ENCODE results near the gene LTBP3.

Gene LTBP3

DNA sequence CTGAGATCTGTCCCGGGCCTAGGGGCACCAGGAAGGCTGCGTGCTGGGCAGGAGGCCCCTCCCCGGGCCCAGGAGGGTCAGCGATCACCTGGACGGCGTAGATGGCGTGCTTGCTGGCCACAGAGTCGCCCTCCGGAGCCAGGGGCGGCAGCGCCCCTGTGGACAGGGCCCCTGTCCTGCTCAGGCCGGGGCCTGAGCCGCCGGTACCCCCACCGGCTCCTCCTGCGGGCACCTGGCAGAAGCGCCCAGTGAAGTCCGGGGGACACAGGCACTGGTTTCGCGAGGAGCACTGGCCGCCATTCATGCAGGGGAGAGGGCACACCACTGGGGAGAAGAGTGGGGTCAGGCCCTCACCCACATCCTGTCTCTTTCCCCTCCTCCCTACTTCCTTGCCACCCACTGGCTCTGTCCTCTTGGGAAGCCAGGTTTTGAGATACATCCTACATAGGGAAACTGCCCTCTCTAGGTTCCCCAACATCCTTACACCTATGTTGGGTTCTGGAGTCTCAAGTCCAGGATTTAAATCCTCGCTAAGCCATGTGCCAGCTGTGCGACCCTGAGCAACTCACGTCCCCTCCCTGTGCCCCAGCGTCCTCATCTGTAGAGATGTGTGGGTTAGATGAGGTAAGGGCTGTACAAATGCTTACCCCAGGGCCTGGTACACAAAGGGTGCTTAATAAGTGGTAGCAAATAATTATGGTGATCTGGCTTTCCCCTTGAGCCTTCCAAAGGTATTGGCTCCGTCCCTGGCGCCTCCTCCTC is 3.9 kb downstream of the LTBP3 start:
- no peak overlapping the region for H3K27ac ChIP-seq (ENCODE audit: low read depth in 2 of 2, low read length in 2 of 2)
- peaks cover 0 to 3% of the 10 kb centered on the region in 2 donors for H3K36me3 ChIP-seq (ENCODE audit: control insufficient read depth in 2 of 2, insufficient read depth in 2 of 2, low read length in 2 of 2)
- H3K4me1 ChIP-seq (ENCODE audit: control insufficient read depth in 2 of 2, insufficient read depth in 2 of 2, low read length in 2 of 2) = peaks cover 31 to 37% of the 10 kb centered on the region in 2 donors
- no peak overlapping the region for H3K4me3 ChIP-seq (ENCODE audit: low read length in 2 of 2)
- H3K27me3 ChIP-seq (ENCODE audit: control insufficient read depth in 2 of 2, insufficient read depth in 2 of 2, low read length in 2 of 2) = no peaks in the 10 kb centered on the region
- no peak overlapping the region for H3K9ac ChIP-seq (ENCODE audit: low read depth in 1 of 2, low read length in 2 of 2)
- H3K9me3 ChIP-seq (ENCODE audit: control insufficient read depth in 2 of 2, low read length in 2 of 2) = no peaks in the 10 kb centered on the region

DNA sequence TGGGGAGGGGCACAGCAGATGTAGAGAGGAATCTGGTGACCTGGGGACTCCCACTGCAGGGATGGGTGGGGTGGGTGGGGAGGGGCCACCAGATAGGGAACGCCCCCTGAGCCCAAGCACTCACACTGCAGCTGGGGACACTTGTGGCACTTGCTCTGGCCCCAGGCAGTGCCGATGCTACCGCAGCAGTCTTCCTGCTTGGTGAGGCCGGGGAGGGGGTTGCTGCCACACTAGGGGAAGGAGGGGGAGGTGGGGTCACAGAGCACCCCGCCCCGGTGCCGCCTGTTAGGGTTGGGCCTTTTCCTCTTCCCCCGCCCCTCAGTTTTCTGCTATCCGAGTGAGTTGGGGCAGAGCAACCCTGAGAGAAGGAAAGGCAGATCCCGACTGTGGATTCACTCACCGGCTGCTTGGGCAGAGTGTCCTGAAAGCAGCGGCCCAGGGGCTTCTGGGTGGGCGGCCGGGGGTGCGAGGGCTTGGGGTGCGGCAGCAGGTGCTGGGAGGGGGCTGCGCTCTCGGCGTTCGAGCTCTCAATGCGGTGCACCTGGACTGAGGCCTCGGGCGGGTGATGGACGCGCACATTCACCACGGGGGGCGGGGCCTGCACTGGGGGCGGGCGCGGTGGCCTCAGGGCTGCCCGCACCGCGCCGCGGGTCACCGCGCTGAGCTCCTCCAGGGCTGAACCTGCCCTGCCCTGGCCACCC is 4.7 kb downstream of the LTBP3 start:
- no peaks in the 10 kb centered on the region for H3K27me3 ChIP-seq (ENCODE audit: control insufficient read depth in 2 of 2, insufficient read depth in 2 of 2, low read length in 2 of 2)
- no peak overlapping the region for H3K4me3 ChIP-seq (ENCODE audit: low read length in 2 of 2)
- H3K9me3 ChIP-seq (ENCODE audit: control insufficient read depth in 2 of 2, low read length in 2 of 2) = no peaks in the 10 kb centered on the region
- H3K27ac ChIP-seq (ENCODE audit: low read depth in 2 of 2, low read length in 2 of 2) = no peak overlapping the region
- no peak overlapping the region for H3K9ac ChIP-seq (ENCODE audit: low read depth in 1 of 2, low read length in 2 of 2)
- peaks cover 24 to 31% of the 10 kb centered on the region in 2 donors for H3K4me1 ChIP-seq (ENCODE audit: control insufficient read depth in 2 of 2, insufficient read depth in 2 of 2, low read length in 2 of 2)
- peaks cover 0 to 3% of the 10 kb centered on the region in 2 donors for H3K36me3 ChIP-seq (ENCODE audit: control insufficient read depth in 2 of 2, insufficient read depth in 2 of 2, low read length in 2 of 2)

GRCh38 chr11:65552388-65552951 is 5.7 kb downstream of the LTBP3 start:
- H3K27me3 ChIP-seq (ENCODE audit: control insufficient read depth in 2 of 2, insufficient read depth in 2 of 2, low read length in 2 of 2) = no peaks in the 10 kb centered on the region
- H3K36me3 ChIP-seq (ENCODE audit: control insufficient read depth in 2 of 2, insufficient read depth in 2 of 2, low read length in 2 of 2) = peaks cover 0 to 3% of the 10 kb centered on the region in 2 donors
- no peak overlapping the region for H3K27ac ChIP-seq (ENCODE audit: low read depth in 2 of 2, low read length in 2 of 2)
- no peaks in the 10 kb centered on the region for H3K9me3 ChIP-seq (ENCODE audit: control insufficient read depth in 2 of 2, low read length in 2 of 2)
- H3K4me1 ChIP-seq (ENCODE audit: control insufficient read depth in 2 of 2, insufficient read depth in 2 of 2, low read length in 2 of 2) = peaks cover 24 to 31% of the 10 kb centered on the region in 2 donors
- H3K4me3 ChIP-seq (ENCODE audit: low read length in 2 of 2) = no peak overlapping the region
- no peak overlapping the region for H3K9ac ChIP-seq (ENCODE audit: low read depth in 1 of 2, low read length in 2 of 2)

DNA sequence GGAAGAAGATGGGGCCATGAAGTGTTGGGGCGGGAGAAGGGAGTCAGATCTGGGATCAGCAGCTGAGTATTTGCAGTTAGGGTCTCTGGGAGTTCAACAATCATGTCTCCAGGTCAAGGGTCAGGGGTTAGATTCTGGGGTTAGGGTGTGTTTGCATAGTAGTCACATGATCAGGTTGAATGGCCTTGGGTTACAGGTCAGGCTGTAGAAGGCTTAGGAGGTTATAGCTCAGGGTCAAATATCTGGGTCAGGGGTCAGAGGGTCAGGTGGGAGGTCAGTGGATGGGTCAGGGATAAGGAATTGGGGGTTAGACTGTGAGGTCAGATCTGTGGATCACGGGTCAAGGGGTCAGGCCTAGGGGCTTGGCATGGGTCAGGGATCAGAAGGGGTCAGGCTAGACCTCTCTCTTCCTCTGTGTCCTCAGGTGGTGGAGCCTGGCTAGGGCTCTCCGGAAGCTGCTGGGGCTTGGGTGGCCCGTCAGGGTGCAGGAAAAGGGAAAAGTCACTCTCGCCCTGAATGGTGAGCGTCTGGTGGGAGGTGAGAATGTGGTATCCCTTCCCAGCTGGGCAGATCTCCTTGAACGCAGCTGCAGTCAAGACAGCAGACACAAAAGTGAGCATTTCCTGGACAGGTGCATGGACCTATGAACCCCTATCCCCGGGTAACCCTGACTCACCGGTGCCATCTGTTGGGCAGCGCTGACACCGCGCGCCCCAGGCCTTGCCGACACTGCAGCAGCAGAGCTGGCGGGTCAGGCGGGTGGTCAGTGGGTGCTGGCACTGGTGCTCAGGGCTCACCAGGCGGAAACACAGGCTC is 6.4 kb downstream of the LTBP3 start:
- Histone ChIP-seq H3K4me3 (ENCODE audit: low read length in 2 of 2) (peak overlapping the region; percentile 23 to 66), H3K4me1 (ENCODE audit: control insufficient read depth in 2 of 2, insufficient read depth in 2 of 2, low read length in 2 of 2) (peaks cover 24 to 28% of the 10 kb centered on the region in 2 donors), H3K36me3 (ENCODE audit: control insufficient read depth in 2 of 2, insufficient read depth in 2 of 2, low read length in 2 of 2) (peaks cover 0 to 3% of the 10 kb centered on the region in 2 donors), H3K9ac (ENCODE audit: low read depth in 1 of 2, low read length in 2 of 2) (peak overlapping the region; percentile 63 to 66), H3K27me3 (ENCODE audit: control insufficient read depth in 2 of 2, insufficient read depth in 2 of 2, low read length in 2 of 2) (no peaks in the 10 kb centered on the region), H3K9me3 (ENCODE audit: control insufficient read depth in 2 of 2, low read length in 2 of 2) (no peaks in the 10 kb centered on the region), H3K27ac (ENCODE audit: low read depth in 2 of 2, low read length in 2 of 2) (peak overlapping the region; percentile 88 to 93)

- Histone ChIP-seq H3K27ac (ENCODE audit: low read depth in 2 of 2, low read length in 2 of 2) (no peak overlapping the region), H3K4me1 (ENCODE audit: control insufficient read depth in 2 of 2, insufficient read depth in 2 of 2, low read length in 2 of 2) (peaks cover 21 to 26% of the 10 kb centered on the region in 2 donors), H3K4me3 (ENCODE audit: low read length in 2 of 2) (no peak overlapping the region), H3K9ac (ENCODE audit: low read depth in 1 of 2, low read length in 2 of 2) (no peak overlapping the region), H3K9me3 (ENCODE audit: control insufficient read depth in 2 of 2, low read length in 2 of 2) (no peaks in the 10 kb centered on the region), H3K27me3 (ENCODE audit: control insufficient read depth in 2 of 2, insufficient read depth in 2 of 2, low read length in 2 of 2) (no peaks in the 10 kb centered on the region), H3K36me3 (ENCODE audit: control insufficient read depth in 2 of 2, insufficient read depth in 2 of 2, low read length in 2 of 2) (peaks cover 0 to 3% of the 10 kb centered on the region in 2 donors)
Measured at GRCh38 chr11:65549096-65549495, 9.1 kb downstream of the LTBP3 start.

DNA sequence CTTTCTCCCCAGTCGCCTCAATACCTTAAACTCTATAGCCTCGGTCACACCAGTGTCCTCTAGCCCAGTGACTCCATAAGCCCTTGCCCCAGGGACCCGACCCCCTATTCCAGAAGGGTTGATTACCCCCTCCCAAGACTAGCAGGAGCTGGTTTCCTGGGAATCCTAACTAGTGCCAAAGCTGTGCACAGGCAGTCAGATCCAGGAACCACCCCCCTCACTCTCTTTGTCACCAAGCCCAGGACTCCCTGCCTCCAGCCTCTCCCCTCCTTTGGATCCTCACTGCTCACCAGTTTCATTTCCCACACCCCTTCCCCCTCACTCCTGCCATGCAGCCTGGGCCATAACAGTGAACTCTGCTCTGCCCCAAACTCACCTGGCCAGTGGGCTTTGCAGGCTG is 9.8 kb downstream of the LTBP3 start:
- H3K27me3 ChIP-seq (ENCODE audit: control insufficient read depth in 2 of 2, insufficient read depth in 2 of 2, low read length in 2 of 2) = no peaks in the 10 kb centered on the region
- H3K9ac ChIP-seq (ENCODE audit: low read depth in 1 of 2, low read length in 2 of 2) = no peak overlapping the region
- no peaks in the 10 kb centered on the region for H3K9me3 ChIP-seq (ENCODE audit: control insufficient read depth in 2 of 2, low read length in 2 of 2)
- no peak overlapping the region for H3K27ac ChIP-seq (ENCODE audit: low read depth in 2 of 2, low read length in 2 of 2)
- H3K36me3 ChIP-seq (ENCODE audit: control insufficient read depth in 2 of 2, insufficient read depth in 2 of 2, low read length in 2 of 2) = peaks cover 0 to 3% of the 10 kb centered on the region in 2 donors
- H3K4me3 ChIP-seq (ENCODE audit: low read length in 2 of 2) = no peak overlapping the region
- H3K4me1 ChIP-seq (ENCODE audit: control insufficient read depth in 2 of 2, insufficient read depth in 2 of 2, low read length in 2 of 2) = peaks cover 16 to 26% of the 10 kb centered on the region in 2 donors

GRCh38 chr11:65547446-65548125 is 10.6 kb downstream of the LTBP3 start:
- Histone ChIP-seq H3K27ac (ENCODE audit: low read depth in 2 of 2, low read length in 2 of 2) (no peak overlapping the region), H3K36me3 (ENCODE audit: control insufficient read depth in 2 of 2, insufficient read depth in 2 of 2, low read length in 2 of 2) (peaks cover 0 to 8% of the 10 kb centered on the region in 2 donors), H3K27me3 (ENCODE audit: control insufficient read depth in 2 of 2, insufficient read depth in 2 of 2, low read length in 2 of 2) (no peaks in the 10 kb centered on the region), H3K4me1 (ENCODE audit: control insufficient read depth in 2 of 2, insufficient read depth in 2 of 2, low read length in 2 of 2) (peaks cover 13 to 24% of the 10 kb centered on the region in 2 donors), H3K4me3 (ENCODE audit: low read length in 2 of 2) (no peak overlapping the region), H3K9ac (ENCODE audit: low read depth in 1 of 2, low read length in 2 of 2) (no peak overlapping the region), H3K9me3 (ENCODE audit: control insufficient read depth in 2 of 2, low read length in 2 of 2) (no peaks in the 10 kb centered on the region)

DNA sequence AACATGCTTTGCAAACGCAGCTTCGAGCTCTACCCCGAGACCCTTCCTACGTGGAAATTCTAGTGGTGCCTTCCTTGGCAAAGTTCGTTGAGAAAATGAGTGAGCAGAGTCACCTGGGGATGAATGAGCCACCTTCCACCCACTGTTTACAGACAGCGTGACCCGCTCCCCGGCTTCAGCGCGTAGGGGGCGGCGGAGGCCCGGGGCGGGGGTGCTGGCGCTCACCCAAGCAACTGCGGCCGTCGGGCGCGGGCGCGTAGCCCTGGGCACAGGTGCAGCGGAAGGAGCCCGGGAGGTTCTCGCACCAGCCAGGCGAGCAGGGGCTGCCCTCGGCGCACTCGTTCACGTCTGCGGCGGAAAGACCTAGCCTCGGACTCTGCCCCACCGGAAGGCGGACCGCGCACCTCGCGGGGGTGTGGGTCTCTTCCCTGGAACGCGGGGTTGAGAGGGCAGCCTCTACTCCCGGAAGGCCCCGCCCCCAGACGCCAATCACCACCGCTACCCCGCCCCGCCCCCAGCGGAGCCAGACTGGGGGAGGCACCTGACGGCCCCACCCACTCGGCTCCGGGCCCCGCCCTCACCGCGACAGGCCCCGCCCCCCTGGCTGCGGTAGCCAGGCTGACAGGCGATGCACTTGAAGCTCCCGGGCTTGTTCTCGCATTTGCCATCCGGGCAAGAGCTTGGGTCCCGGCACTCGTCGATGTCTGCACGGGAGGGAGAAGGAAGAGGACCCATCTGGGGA is 11.8 kb downstream of the LTBP3 start:
- H3K36me3 ChIP-seq (ENCODE audit: control insufficient read depth in 2 of 2, insufficient read depth in 2 of 2, low read length in 2 of 2) = peaks cover 0 to 6% of the 10 kb centered on the region in 2 donors
- peak overlapping the region; percentile 79 to 89 for H3K27ac ChIP-seq (ENCODE audit: low read depth in 2 of 2, low read length in 2 of 2)
- no peaks in the 10 kb centered on the region for H3K27me3 ChIP-seq (ENCODE audit: control insufficient read depth in 2 of 2, insufficient read depth in 2 of 2, low read length in 2 of 2)
- H3K9me3 ChIP-seq (ENCODE audit: control insufficient read depth in 2 of 2, low read length in 2 of 2) = no peaks in the 10 kb centered on the region
- H3K4me3 ChIP-seq (ENCODE audit: low read length in 2 of 2) = peak overlapping the region; percentile 70 to 73
- H3K4me1 ChIP-seq (ENCODE audit: control insufficient read depth in 2 of 2, insufficient read depth in 2 of 2, low read length in 2 of 2) = peaks cover 8 to 15% of the 10 kb centered on the region in 2 donors
- peak overlapping the region; percentile 56 to 66 for H3K9ac ChIP-seq (ENCODE audit: low read depth in 1 of 2, low read length in 2 of 2)

- Histone ChIP-seq H3K4me3 (ENCODE audit: low read length in 2 of 2) (peak overlapping the region; percentile 70 to 73), H3K9me3 (ENCODE audit: control insufficient read depth in 2 of 2, low read length in 2 of 2) (no peaks in the 10 kb centered on the region), H3K4me1 (ENCODE audit: control insufficient read depth in 2 of 2, insufficient read depth in 2 of 2, low read length in 2 of 2) (peaks cover 10 to 17% of the 10 kb centered on the region in 2 donors), H3K36me3 (ENCODE audit: control insufficient read depth in 2 of 2, insufficient read depth in 2 of 2, low read length in 2 of 2) (peaks cover 0 to 6% of the 10 kb centered on the region in 2 donors), H3K27ac (ENCODE audit: low read depth in 2 of 2, low read length in 2 of 2) (peak overlapping the region; percentile 79 to 89), H3K27me3 (ENCODE audit: control insufficient read depth in 2 of 2, insufficient read depth in 2 of 2, low read length in 2 of 2) (no peaks in the 10 kb centered on the region), H3K9ac (ENCODE audit: low read depth in 1 of 2, low read length in 2 of 2) (peak overlapping the region; percentile 56 to 66)
Measured at GRCh38 chr11:65545853-65546216, 12.3 kb downstream of the LTBP3 start.

All from mucosa of rectum (tissue), 2 donors.